ENCODE results near the gene ANO10.
"Not testable (repeated sequence)": the region's sequence is repeated elsewhere in the genome, so short reads cannot be mapped to it uniquely, and the experiment has no call there.

ANO10 gene

DNA sequence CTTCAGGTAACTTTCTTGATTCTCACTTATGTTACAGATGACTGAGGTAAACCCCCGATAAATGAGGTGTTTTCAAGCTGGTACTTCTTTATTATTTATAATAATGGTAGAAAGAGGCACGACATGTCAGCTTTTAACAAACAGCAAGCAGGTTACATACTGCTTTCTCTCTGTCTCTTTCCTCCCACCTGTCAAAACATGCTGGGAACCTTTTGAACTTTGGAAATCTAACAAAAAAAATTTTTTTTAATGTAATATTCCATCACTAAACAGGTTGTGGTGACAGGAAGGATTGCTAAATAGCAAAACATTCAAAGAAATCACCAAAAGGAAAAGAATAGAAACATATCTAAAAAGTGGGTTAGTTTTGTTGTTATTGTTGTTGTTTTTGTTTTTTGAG, 48.2 kb downstream of the ANO10 start:
- no peak for DNase-seq

DNA sequence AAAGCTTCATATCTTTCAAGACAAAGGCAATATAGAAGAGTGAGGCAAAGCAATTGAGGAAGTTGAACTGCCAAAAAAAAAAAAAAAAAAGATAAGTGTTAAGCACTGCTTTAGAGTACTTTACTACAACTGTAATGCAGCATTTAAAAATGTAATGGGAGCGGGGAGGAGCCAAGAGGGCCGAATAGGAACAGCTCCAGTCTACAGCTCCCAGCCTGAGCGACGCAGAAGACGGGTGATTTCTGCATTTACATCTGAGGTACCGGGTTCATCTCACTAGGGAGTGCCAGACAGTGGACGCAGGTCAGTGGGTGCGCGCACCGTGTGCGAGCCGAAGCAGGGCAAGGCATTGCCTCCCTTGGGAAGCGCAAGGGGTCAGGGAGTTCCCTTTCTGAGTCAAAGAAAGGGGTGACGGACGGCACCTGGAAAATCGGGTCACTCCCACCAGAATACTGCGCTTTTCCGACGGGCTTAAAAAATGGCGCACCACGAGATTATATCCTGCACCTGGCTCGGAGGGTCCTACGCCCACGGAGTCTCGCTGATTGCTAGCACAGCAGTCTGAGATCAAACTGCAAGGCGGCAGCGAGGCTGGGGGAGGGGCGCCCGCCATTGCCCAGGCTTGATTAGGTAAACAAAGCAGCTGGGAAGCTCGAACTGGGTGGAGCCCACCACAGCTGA, 56.0 kb downstream of the ANO10 start:
- DNase-seq: not testable (repeated sequence)

DNA sequence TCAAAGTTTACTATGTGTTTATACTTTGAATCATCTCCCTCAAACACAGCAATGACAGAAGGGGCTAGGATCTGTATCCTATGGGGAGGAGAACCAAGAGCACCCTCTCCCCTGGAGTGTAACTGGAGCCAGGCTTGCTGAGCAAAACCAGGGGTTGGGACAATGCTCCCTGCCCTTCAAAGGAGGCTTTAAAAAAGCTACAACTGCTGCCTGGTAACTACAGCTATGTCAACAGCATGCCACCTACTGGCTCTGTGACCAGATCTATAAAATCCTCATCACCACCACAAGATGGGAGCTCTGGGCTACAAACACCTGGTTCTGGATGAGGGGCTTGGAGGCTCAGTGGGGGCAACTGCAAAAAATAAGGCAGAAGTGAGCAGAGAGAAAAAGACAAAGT, 61.9 kb downstream of the ANO10 start:
- no peak for DNase-seq

DNA sequence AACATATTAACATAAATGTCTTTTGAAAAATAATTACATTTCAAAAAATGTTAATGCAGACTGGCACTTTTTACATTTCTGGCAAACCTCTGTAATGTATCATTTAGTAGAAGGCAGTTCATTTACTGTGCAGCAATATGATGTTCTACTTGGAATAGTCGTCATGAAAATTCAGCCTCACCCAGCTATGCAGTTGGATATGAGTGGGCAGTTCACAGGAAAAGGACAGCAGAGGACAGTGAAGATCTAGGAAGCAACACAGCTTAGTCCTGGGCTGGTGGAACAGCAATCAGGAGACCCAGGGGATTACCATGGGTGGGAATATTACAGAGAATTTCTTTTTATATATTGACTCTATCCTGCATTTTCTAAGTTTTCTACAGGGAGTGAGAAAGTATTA, 63.6 kb downstream of the ANO10 start:
- no peak for DNase-seq

DNA sequence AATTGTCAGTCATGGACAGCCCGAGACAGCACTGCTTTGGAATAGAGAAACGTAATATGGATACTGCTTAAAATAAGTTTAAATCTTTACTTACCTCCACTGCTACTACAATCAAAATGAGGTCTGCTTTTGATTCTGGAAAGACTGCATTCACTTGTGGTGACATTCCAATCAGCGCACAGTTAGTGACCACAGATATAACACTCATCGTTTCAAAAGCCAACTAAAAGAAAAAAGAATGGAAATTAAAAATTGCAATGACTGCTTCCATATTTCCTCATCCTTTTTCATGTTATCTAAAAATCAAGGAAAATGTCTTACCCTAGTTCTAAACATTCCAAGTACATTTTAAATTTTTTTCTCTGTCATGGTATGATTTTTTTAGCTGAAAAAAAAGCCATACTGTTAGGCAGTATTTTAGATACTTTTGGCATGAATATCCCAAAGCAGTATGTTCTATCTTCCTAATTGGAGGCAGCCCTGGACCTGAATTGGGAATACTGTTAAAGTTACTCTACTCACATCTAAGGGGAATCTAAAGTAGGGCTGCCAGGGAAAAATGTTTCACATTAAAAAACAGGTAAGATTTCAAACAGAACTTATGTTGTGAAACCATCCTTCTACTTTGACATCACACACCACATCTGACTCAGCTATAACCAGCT, 72.1 kb downstream of the ANO10 start:
- DNase-seq: no peak

DNA sequence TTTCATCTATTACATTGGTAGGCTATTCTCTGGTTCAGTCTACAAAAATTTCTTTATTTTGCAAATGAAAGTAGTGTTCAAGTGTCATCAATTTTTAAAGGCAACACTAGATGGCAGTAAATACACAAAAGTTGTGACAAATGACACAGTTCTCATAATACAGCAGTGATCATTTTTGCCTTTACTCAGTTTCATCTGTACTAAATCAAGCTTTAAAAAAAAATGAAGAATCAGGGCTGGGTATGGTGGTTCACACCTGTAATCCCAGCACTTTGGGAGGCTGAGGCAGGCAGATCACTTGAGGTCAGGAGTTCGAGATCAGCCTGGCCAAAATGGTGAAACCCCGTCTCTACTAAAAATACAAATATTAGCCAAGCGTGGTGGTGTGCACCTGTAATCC, 77.5 kb downstream of the ANO10 start:
- peak in 2 of 5 experiments; percentile 7 to 57 for DNase-seq

DNA sequence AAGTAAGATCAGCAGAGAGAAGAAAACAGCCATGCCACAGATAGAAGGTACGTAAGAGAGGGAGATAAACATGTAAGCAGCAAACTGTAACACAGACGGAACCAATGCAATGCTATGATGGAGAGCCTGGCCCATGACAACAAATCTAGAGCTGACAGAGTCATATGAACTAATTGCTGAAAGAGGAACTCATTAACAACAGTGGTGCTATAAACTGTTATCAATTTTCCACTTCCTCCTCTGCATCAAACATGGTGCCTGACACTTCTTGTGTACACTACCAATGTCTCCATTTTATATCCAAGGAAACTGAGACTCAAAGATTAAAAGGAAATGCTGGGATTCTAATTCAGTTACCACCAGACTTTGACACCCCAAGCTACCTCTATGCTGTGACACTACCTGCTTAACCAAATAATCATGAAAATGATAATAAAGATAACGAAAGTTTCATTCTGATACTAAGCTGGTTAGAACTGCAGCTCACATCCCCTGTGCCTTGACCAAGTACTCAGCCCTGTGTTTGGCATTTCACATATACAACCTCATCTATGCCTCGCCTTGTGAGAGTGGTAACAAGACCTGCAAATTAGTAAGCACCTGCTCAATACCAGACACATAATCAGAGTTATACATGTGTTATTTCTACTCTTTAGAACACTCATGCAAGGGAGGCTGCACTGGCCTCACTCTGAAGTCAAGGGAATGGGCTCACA, 79.3 kb downstream of the ANO10 start:
- peak in 1 of 5 experiments; percentile 54 for DNase-seq

DNA sequence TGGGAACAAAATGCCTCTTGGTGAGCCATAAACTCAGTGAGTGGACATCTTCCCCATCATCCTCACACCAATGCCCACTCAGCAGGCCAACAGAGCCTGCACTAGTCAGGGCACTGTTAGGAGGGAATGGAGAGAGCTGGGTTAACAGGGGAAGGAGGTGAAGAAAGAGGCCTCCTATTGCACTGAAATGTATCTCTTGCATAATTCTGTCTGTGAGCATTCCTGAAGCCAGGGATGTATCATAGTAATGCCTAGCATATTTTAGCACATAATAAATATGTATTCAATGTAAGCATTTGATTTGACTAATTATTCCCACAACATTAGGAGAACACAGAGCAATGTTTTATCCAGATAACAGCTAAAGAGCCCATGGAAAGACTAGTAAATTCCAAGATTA, 81.2 kb downstream of the ANO10 start:
- no peak for DNase-seq

DNA sequence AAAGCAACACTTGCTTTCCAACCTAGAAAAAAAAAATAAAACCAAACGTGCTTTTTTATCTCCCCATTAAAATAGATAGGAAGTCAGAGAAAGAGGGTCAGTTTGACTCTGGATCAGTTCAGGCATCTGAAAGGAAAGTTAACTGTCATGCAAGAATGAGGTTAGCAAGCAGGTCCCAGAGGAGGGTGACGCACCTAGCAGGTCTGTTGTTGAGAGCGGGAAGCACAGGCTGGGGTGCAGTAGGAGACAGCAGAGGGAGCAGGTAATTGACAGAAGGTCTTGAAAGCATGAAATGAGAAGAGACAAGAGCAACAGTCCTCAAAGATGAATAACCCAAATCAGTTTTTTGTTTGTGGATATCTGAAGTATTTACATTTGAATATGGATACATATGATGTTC, 82.5 kb downstream of the ANO10 start:
- DNase-seq: no peak

DNA sequence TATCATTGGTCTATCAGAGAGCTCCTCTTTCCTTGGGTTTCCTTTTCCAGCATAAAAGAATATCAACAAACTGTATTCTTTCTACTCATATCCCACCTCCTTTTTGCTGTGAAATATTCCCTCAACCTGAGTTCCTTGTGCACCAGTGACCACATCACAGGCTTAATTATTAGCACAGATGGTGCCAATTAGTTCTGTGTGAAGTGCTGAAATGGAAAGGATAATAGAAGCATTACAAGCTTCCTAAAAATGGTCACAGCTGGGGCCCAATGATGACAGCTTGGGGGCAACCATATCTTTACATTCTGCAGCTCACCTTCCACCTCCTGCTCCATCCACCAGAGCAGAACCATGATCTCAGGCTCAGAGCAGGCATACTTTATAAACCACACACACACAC, 84.6 kb downstream of the ANO10 start:
- no peak for DNase-seq

DNA sequence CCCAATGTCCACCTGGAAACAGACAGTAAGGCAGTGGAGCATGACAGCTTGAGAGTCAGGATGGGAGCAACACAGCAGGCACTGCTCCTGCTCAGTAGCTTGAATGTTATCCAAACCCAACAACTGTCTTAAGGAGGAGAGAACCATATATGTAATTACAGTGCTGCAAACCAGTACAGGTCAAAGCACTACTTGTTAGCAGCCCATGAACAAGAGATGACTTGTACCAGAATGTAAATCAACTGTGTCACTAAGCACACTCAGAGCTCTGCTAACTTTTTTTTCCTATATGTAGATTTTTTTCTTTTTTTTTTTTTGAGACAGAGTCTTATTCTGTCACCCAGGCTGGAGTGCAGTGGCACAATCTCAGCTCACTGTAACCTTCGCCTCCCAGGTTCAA, 87.1 kb downstream of the ANO10 start:
- DNase-seq: no peak

DNA sequence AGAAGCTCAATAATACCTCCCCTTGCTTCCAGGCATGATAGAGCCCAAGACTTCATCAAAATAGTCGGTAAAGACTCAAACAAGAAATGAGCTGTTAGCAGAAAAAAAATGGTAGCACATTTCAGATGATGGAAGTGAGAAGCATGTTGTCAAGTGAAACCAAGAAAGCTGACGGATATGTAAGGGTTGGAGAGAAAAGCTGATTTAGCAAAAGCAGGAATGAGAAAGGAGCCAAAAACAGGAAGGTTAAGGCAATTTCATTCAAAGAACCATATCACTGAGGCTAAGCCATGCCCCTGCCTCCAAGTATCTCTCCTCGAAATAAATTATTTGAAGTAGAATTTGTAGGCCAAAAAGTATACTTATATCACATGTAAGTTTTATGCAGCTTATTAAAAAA, 88.8 kb downstream of the ANO10 start:
- DNase-seq: no peak

DNA sequence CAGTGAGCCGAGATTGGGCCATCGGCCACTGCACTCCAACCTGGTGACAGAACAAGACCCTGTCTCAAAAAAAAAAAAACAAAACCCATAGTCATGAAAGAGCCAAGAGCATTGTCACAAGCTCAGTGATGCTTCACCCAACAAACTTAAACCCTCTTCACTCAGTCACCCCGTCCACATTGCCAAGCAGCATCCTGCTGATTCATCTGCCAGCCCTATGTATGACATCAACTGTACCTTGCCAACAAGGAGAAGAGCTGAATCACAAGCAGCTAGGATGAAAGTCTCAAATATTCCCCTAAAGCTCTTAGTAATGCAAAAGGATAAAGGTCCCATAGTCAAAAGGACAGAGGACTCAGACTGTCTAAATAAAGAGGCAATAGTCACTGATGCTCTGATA, 90.0 kb downstream of the ANO10 start:
- DNase-seq: no peak

DNA sequence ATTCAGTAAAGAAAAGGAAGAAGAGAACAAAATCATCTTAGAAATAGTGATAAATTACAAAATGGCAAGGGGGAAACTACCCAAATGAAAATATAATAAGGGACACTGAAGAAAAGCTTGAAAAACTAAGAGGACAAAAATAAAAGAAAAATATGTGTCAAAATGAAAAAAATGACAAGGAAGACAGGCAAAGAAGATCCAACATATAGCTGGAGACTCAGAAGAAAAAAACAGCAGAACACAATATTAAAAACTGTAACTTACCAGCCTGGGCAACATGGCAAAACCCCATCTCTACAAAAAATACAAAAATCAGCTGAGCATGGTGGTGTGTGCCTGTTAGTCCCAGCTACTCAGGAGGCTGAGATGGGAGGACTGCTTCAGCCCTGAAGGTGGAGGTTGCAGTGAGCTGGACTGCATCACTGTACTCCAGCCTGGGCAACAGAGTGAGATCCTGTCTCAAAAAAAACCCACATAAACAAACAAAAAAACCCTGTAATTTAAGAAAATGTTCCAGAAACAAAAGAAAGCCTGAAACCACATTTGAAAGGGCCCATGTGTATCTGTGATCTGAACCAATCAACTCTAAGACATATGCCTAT, 93.2 kb downstream of the ANO10 start:
- DNase-seq: no peak

DNA sequence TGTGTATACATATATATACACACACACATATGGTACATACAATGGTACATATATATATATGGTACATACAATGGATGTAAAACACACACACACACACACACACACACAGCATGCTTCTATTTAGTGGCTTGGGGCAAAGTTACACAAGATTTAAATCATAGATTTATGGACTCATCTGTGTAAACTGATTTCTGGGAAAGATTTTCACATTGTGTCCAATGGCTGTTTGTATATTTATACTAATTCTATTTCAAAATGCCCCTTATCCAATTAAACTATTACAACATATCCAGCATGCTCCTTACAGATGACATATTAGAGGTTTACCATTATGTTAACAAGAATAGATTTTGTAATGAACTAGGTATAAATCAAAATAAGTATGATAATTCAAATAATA, 94.9 kb downstream of the ANO10 start:
- DNase-seq: no peak

DNA sequence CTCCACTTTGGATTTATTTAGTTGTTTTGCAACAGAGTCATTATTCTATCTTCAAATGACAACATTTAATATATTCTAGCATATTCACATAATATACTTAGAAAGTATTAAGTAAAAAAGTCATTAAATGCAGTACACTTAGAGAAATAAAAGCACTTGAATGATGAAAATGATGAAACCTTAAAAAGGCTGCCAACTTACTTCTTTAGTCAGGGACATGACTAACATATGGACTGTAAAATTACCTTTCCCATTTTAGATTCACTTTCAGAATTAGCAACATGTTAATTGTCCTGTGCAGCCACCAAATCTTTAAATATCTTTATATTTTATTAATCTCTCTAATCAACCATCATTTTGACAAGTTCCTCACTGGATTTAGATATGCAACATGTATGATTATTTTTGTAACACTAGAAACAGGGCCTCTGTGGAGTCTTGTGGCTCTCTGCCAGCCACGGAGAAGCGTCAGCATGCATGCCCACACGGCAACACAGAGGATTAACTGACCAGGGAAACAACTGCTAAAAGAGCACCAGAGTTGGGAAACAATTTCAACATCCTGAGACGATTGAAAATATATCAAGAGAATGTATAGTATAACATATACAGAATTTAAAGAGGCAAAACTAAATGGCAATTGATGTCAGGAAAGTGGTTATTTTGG, 95.7 kb downstream of the ANO10 start:
- DNase-seq: no peak

DNA sequence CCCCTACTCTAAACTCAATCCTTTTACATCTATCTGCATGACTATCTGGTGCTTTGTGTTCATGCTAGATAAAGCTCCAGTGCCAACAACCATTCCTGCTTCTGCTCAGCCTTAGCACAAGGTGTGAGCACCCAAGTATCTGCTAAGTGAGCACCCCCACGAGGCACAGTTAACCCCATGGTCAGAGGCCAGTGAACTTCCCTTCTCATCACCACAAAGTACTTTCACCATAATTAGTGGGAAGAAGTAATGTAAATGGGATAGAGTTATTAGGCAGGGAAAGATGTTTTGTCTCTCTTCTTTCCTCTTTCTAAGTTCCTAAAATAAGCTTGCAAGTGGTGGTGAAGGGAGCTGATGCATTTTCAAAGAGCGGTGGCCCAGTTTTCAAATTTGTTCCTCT, 96.4 kb downstream of the ANO10 start:
- DNase-seq: no peak

DNA sequence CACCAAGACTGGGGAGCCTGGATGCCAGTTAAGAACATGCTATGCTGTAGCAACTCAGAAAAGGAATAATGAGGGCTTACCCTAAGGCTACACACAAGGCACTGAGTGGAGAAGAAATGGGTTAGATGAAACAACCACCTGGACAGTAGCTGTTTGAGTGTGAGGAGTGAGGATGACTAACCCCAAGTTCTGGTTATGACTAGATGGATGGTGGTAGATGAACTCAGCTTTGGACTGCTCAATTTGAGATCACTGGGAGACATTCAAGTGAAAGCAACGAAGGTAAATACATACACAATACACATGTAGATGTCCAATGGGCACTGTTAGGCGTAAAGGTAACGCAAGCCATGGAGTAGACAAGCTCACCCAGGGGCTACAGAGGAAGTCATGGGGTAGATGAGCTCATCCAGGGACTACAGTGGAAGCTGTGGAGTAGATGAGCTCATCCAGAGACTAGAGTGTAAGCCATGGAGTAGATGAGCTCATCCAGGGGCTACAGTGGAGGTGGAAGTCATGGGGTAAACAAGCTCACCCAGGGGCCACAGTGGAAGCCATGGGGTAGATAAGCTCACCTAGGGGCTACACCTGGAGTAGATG, 98.3 kb downstream of the ANO10 start:
- peak in 1 of 5 experiments; percentile 74 for DNase-seq

DNA sequence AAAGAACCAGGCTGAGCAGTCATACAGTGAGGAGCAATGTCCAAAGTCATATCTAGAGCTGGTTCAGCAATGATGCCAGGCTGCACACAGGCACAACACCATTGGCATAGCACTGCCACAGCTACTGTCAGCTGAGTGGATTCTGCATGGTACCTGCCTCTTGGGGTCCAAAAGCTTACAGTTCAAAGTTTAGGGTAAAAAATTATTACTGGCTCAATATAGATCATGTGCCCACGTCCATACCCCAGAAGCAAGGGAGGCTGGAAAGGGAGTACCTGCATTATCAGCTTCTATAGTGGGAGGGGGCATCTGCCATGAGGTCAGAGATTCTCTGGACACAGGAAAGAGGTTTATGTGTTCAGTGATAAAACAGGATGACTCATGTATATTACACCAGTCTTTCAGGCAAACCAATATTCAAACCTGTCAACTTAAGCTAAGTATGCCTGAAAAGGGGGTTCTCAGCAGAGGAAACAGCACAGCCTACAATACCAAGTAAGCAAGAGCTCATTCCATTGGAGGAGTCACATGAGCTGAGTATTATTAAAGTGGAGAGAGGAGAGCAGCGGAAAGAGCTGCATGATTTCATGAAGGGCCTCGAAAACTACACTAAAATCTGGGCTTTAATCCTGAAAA, 99.0 kb downstream of the ANO10 start:
- peak in 1 of 5 experiments; percentile 38 for DNase-seq

DNA sequence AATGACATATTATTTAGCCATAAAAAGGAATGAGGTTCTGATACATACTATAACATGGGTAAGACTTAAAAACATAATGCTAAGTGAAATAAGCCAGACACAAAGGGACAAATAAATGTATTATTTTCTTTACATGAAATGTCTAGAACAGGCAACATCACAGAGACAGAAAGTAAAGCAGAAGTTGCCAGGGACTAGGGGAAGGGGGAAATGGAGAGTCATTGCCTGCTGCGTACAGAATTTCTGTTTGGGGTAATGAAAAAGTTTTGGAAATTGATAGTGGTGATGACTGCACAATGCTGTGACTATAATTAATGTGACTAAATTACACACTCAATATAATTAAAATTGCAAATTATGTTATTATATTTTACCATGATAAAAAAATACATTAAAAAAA, 99.9 kb downstream of the ANO10 start:
- DNase-seq: no peak

DNA sequence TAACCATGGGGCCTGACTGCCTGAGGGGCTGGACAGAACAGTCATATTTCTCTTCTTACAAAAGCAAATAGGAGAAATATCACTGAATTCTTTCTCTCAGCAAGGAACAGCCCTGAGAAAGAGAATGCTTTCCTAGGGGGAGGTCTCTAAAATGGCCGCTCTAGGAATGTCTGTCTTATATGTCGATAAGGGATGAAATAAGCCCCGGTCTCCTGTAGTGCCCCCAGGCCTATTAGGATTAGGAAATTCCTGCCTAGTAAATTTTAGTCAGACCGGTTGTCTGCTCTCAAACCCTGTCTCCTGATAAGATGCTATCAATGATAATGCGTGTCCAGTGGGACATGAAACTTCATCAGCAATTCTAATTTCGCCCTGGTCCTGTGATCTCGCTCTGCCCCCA, 103.3 kb downstream of the ANO10 start:
- not testable (repeated sequence) for DNase-seq

DNA sequence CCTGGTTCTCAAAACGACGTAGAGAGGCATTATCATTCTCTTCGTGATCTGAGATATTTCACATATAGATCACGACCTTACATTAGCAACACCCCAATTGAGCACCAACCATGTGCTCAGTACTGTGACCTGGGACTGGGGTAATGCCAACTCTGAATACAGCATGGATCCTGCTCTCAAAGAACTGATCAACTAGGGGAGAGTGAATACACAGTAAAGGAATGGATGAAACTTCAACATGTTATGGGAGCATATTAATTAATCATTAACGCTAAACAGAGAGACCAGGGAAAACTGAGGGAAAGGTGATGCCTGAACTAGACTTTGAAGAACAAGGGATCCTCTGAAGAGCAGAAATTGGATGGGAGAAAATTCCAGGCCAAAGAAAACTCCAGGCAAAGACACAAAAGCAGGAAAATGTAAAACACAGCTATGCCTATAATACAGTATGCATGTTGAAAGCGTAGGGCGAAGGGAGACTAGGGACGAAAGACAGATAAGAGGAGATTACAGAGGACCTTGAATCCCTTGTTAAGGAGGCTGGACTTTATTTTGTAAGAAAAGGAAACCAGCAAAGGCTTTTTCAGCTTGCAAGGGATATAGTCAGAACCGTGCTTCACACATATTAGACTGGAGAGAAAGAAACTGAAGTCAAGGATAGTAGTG, 105.7 kb downstream of the ANO10 start:
- no peak for DNase-seq

Measured in T-helper 2 cell (primary cell).